ENCODE results near the gene KCNIP4. TPM values are rescaled to one million over a fixed set of nuclear protein-coding genes. Genes with fewer than 3 reads are reported as not detected.

KCNIP4 gene
- total and polyA plus RNA-seq, 2 of the 8 experiments (the other 6 are each of a cell fraction or from before 2014, with no cell fraction given): 0.06 TPM; not detected in 1

GRCh38 chr4:21778702-21779101 is 169.9 kb downstream of the KCNIP4 start (continued):
- TF ChIP-seq CHD7 (IDR thresholded peaks at IDR 0.05; ENCODE audit: insufficient replicate concordance, low read length): no peak
- TF ChIP-seq ASH2L (IDR thresholded peaks at IDR 0.05; ENCODE audit: low read length): no peak
- no peak for TF ChIP-seq POLR2A (IDR thresholded peaks at IDR 0.05; ENCODE audit: control extremely low read depth in 1 of 2, low read depth in 2 of 2, low read length in 2 of 2)
- no peak for TF ChIP-seq CHD2 (IDR thresholded peaks at IDR 0.05; ENCODE audit: low read length)
- no peak for TF ChIP-seq SP1 (IDR thresholded peaks at IDR 0.05; ENCODE audit: low read depth, low read length)
- no peak for TF ChIP-seq BCL11A (IDR thresholded peaks at IDR 0.05; ENCODE audit: low read depth in 2 of 2, low read length in 2 of 2)
- no peak for TF ChIP-seq TEAD4 (IDR thresholded peaks at IDR 0.05; ENCODE audit: low read depth, low read length)

Measured in H1 (cell line).